GM12878 (cell line): ENCODE data around the gene OGFOD3. TPM values are rescaled to one million over a fixed set of nuclear protein-coding genes. Genes with fewer than 3 reads are reported as not detected.

Experiments used
- ATAC-seq: fragments of 200-7000 bp; cut with Tn5 transposase; 3 replicates; pipeline ENCODE4 v1.9.1; 2020; ENCODE audit warnings: mild to moderate bottlenecking, moderate library complexity
- BruUV-seq: library from RNA; stranded (reverse); fragments of 400-500 nt; replicated peaks from 2 replicates; lab custom pipeline; 2021; lab: Mats Ljungman, UMichigan
- CTCF ChIA-PET: fragments of 300-600 bp; sonication (Branson Sonifier 250); formaldehyde crosslinking; extraction: SDS; loops from one replicate; lab custom pipeline; 2021; ENCODE audit warnings: inconsistent platforms; lab: Yijun Ruan, JAX
- POLR2A ChIA-PET: fragments of 350-600 bp; formaldehyde crosslinking; extraction: SDS; loops from one replicate; lab custom pipeline; 2021; ENCODE audit warnings: inconsistent platforms; lab: Charles Lee
- RAD21 ChIA-PET: fragments of 300-600 bp; sonication (Branson Sonifier 250); formaldehyde crosslinking; loops from one replicate; lab custom pipeline; 2023; ENCODE audit warnings: antibody characterized with exemption; ENCODE audit not compliant: unreplicated experiment; lab: Charles Lee
- SMC1A ChIA-PET: fragments of 300-600 bp; sonication (Branson Sonifier 250); formaldehyde crosslinking; loops from one replicate; lab custom pipeline; 2023; ENCODE audit not compliant: unreplicated experiment, uncharacterized antibody; lab: Charles Lee
- DNase-seq: peaks from one replicate; pipeline ENCODE4 v3.0.0-alpha.2; 2011; ENCODE audit warnings: low read depth, low spot score
- FAIRE-seq: peaks from 3 replicates; lab custom pipeline; 2011; peaks lifted over from hg19 to GRCh38; lab: Jason Lieb, UNC
- H2AFZ ChIP-seq: 2 replicates; pipeline ENCODE4 v1.6.0; 2011; ENCODE audit warnings: low read depth, low read length, control low read depth; ENCODE audit not compliant: control insufficient read depth
- H3K27ac ChIP-seq: 2 replicates; pipeline ENCODE4 v1.5.1; 2011; ENCODE audit warnings: control low read depth; ENCODE audit not compliant: control insufficient read depth, insufficient read depth
- H3K27me3 ChIP-seq, 2 experiments: replicated peaks in 1 of 2; 2 replicates each; pipeline versions ENCODE4 v1.6.0 to v1.6.1; 2011; ENCODE audit warnings: low read length in 1 of 2; ENCODE audit not compliant: control insufficient read depth in 2 of 2, insufficient read depth in 2 of 2
- H3K36me3 ChIP-seq, 2 experiments: 2 replicates each; pipeline ENCODE4 v1.5.1; 2011; ENCODE audit warnings: low read length in 1 of 2; ENCODE audit not compliant: control insufficient read depth in 2 of 2, insufficient read depth in 2 of 2
- H3K4me1 ChIP-seq: 2 replicates; pipeline ENCODE4 v1.6.1; 2011; ENCODE audit warnings: mild to moderate bottlenecking, low read length, moderate library complexity, mixed read lengths; ENCODE audit not compliant: control insufficient read depth, insufficient read depth
- H3K4me2 ChIP-seq: 2 replicates; pipeline ENCODE4 v1.6.0; 2011; ENCODE audit warnings: control low read depth; ENCODE audit not compliant: control insufficient read depth, insufficient read depth
- H3K4me3 ChIP-seq: fragments of 200-600 bp; sonication (generic); 2 replicates; pipeline ENCODE4 v1.5.1; 2016
- H3K79me2 ChIP-seq: 2 replicates; pipeline ENCODE4 v1.6.0; 2011; ENCODE audit warnings: low read length; ENCODE audit not compliant: control insufficient read depth, insufficient read depth
- H3K9ac ChIP-seq: 2 replicates; pipeline ENCODE4 v1.8.0; 2011; ENCODE audit warnings: low read length, control low read depth, mixed read lengths; ENCODE audit not compliant: control insufficient read depth, insufficient read depth
- H3K9me3 ChIP-seq: replicated peaks from 3 replicates; pipeline ENCODE4 v1.5.1; 2011; ENCODE audit warnings: mild to moderate bottlenecking, low read length; ENCODE audit not compliant: control insufficient read depth, insufficient read depth
- H4K20me1 ChIP-seq: 2 replicates; pipeline ENCODE4 v1.6.0; 2011; ENCODE audit not compliant: control insufficient read depth, insufficient read depth
- ATF7 ChIP-seq: fragments of 450-650 bp; IDR thresholded peaks from 2 replicates; pipeline ENCODE4 v1.6.1; 2016; ENCODE audit warnings: low read depth, mild to moderate bottlenecking
- BCL3 ChIP-seq: IDR thresholded peaks from 2 replicates; pipeline ENCODE4 v1.6.1; 2011; ENCODE audit warnings: borderline replicate concordance, low read depth, mild to moderate bottlenecking, moderate library complexity, low read length; ENCODE audit not compliant: insufficient read depth, poor library complexity, severe bottlenecking
- CBFB ChIP-seq: IDR thresholded peaks from 2 replicates; pipeline ENCODE4 v1.6.1; 2016; ENCODE audit warnings: antibody characterized with exemption, low read depth
- EED ChIP-seq: sonication (generic); IDR thresholded peaks from 2 replicates; pipeline ENCODE4 v1.6.1; 2016; ENCODE audit warnings: antibody characterized with exemption, low read depth
- HDAC6 ChIP-seq: fragments of 200-600 bp; sonication (generic); IDR thresholded peaks from one replicate; pipeline ENCODE4 v1.8.0; 2017; ENCODE audit warnings: antibody characterized with exemption; ENCODE audit not compliant: unreplicated experiment
- HDGF ChIP-seq: fragments of 450-650 bp; IDR thresholded peaks from 2 replicates; pipeline ENCODE4 v1.6.1; 2016; ENCODE audit warnings: antibody characterized with exemption
- POU2F2 ChIP-seq: IDR thresholded peaks from 3 replicates; pipeline ENCODE4 v1.6.1; 2011; ENCODE audit warnings: low read depth, mild to moderate bottlenecking, low read length, borderline replicate concordance
- SMARCA5 ChIP-seq: fragments of 450-650 bp; IDR thresholded peaks from 2 replicates; pipeline ENCODE4 v1.6.1; 2017; ENCODE audit warnings: mild to moderate bottlenecking
- SMC3 ChIP-seq: IDR thresholded peaks from 2 replicates; pipeline ENCODE4 v1.6.1; 2011; ENCODE audit warnings: low read length, improper control_type of control experiment, borderline replicate concordance
- SP1 ChIP-seq: IDR thresholded peaks from one replicate; pipeline ENCODE4 v1.6.1; 2011; ENCODE audit warnings: low read depth, low read length
- TCF12 ChIP-seq: IDR thresholded peaks from 2 replicates; pipeline ENCODE4 v1.6.1; 2011; ENCODE audit warnings: low read depth, mild to moderate bottlenecking, low read length
- TCF3 ChIP-seq: IDR thresholded peaks from 2 replicates; pipeline ENCODE4 v1.6.1; 2012; ENCODE audit warnings: low read depth, mild to moderate bottlenecking, low read length, borderline replicate concordance; ENCODE audit not compliant: insufficient read depth
- WGBS: methylation state at CpG from one replicate; pipeline ENCODE4 v1.1.6; 2016; ENCODE audit warnings: low lambda C conversion rate; ENCODE audit not compliant: insufficient replicate concordance, insufficient coverage; ENCODE audit errors: missing lambda C conversion rate; 5-methylcytosine and 5-hydroxymethylcytosine counted together
- in situ Hi-C: fragments of 300-500 bp; cut with MboI; formaldehyde crosslinking; loops from 9 replicates; pipeline ENCODE4 v1.14.3; 2018; ENCODE audit warnings: mixed read lengths
- intact Hi-C: fragments of 100-400 bp; cut with micrococcal nuclease; formaldehyde crosslinking; loops from one replicate; pipeline ENCODE4 v1.14.2; 2022; ENCODE audit not compliant: unreplicated experiment
- polyA plus RNA-seq, 11 experiments: library from polyadenylated mRNA; depleted of rRNA in 4 of 11; unstranded in 6 of 11; stranded (reverse) in 5 of 11; fragments of >200 nt; fragmentation: Nextera tagmentation in 4 of 11; fragmentation: Illumina TruSeq in 1 of 11; extraction: Ambion mirVana in 4 of 11; extraction: Trizol in 1 of 11; gene quantifications; 1 replicate in 1 of 11; 2 replicates in 10 of 11; pipeline versions ENCODE4 v1.2.1 to v1.2.3, GENCODE V29; 2011 to 2016; ENCODE audit warnings: inconsistent platforms in 2 of 11, missing spikeins in 2 of 11, low read depth in 1 of 11
- total RNA-seq, 4 experiments: library from RNA; depleted of rRNA in 3 of 4; stranded (reverse); fragments of >200 nt in 3 of 4; fragmentation: Illumina TruSeq in 1 of 4; extraction: Trizol in 1 of 4; gene quantifications; 2 replicates each; pipeline versions ENCODE4 v1.2.1 to v1.2.3, GENCODE V29; 2013 to 2021
- TF ChIP-seq, protein P1 (sequence below): fragments of 450-650 bp; IDR thresholded peaks from 2 replicates; pipeline ENCODE4 v1.6.1; 2017; ENCODE audit warnings: borderline replicate concordance
- TF ChIP-seq, protein P2 (sequence below): IDR thresholded peaks from 2 replicates; pipeline ENCODE4 v1.6.1; 2011; ENCODE audit warnings: mild to moderate bottlenecking, low read depth, low read length, moderate library complexity; ENCODE audit not compliant: insufficient replicate concordance

The OGFOD3 gene
- total and polyA plus RNA-seq, 10 of the 15 experiments (the other 5 are each of a cell fraction or from before 2014, with no cell fraction given): 0.48 to 28.4 (median 18.3) TPM

DNA sequence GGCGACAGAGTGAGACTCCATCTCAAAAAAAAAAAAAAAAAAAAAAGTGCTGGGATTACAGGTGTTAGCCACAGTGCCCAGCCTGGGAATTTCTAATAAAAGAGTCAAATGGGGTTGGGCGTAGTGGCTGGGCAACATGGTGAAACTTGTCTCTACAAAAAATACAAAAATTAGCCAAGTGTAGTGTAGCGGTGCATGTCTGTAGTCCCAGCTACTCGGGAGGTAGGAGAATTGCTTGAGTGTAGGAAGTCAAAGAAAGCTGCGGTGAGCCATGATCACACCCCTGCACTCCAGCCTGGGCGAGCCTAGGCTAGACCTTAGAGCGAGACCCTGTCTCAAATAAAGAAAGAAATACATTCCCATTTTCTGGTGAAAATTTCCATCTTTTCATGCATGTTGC is 49.2 kb downstream of the OGFOD3 start:
- WGBS: 66% methylated on average over 6 of the region's 7 CpGs
- no peaks in the 10 kb centered on the region for H3K9me3 ChIP-seq
- CTCF ChIA-PET: interaction anchor here (2.5 kb wide), 1 partner anchor 11 kb away, joined by 8 read pairs; no protein-coding TSS in a partner anchor
- ATAC-seq (no peak), FAIRE-seq (no peak), DNase-seq (no peak)
- RAD21 ChIA-PET: interaction anchor here (1.4 to 1.5 kb wide), 3 partner anchors 68 to 128 kb away, joined by 3 read pairs; no protein-coding TSS in a partner anchor
- peaks cover 12% of the 10 kb centered on the region for H3K4me1 ChIP-seq
- no peak overlapping the region for H3K27ac ChIP-seq
- in situ Hi-C loops (no loop called here), intact Hi-C loops (loop anchor here (5.0 kb wide), 1 partner anchor 33 kb away; no protein-coding TSS in a partner anchor)
- H3K36me3 ChIP-seq: no peaks in the 10 kb centered on the region
- H3K27me3 ChIP-seq: peaks cover 0 to 4% of the 10 kb centered on the region in 2 experiments; a peak in 2 of 4 replicates
- SMC1A ChIA-PET: no interaction called here
- no peak overlapping the region for H3K4me3 ChIP-seq
- no peak overlapping the region for H2AFZ ChIP-seq
- no TSS peak for BruUV-seq
- no peaks in the 10 kb centered on the region for H3K79me2 ChIP-seq
- TF ChIP-seq HDGF (no peak), HDAC6 (no peak), TCF3 (no peak), ATF7 (no peak), SMARCA5 (no peak), BCL3 (no peak), SP1 (no peak), TCF12 (no peak), POU2F2 (no peak), CBFB (no peak), SMC3 (no peak), EED (no peak)
- TF ChIP-seq, protein P1, sequence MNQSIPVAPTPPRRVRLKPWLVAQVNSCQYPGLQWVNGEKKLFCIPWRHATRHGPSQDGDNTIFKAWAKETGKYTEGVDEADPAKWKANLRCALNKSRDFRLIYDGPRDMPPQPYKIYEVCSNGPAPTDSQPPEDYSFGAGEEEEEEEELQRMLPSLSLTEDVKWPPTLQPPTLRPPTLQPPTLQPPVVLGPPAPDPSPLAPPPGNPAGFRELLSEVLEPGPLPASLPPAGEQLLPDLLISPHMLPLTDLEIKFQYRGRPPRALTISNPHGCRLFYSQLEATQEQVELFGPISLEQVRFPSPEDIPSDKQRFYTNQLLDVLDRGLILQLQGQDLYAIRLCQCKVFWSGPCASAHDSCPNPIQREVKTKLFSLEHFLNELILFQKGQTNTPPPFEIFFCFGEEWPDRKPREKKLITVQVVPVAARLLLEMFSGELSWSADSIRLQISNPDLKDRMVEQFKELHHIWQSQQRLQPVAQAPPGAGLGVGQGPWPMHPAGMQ: no peak
- TF ChIP-seq, protein P2, sequence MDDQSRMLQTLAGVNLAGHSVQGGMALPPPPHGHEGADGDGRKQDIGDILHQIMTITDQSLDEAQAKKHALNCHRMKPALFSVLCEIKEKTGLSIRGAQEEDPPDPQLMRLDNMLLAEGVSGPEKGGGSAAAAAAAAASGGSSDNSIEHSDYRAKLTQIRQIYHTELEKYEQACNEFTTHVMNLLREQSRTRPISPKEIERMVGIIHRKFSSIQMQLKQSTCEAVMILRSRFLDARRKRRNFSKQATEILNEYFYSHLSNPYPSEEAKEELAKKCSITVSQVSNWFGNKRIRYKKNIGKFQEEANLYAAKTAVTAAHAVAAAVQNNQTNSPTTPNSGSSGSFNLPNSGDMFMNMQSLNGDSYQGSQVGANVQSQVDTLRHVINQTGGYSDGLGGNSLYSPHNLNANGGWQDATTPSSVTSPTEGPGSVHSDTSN: no peak
- no peak overlapping the region for H3K4me2 ChIP-seq
- H3K9ac ChIP-seq: no peak overlapping the region
- POLR2A ChIA-PET: no interaction called here
- H4K20me1 ChIP-seq: no peaks in the 10 kb centered on the region
